HepG2 (cell line): ENCODE data around the gene OOSP3. TPM values are rescaled to one million over a fixed set of nuclear protein-coding genes. Genes with fewer than 3 reads are reported as not detected.

Experiments used
- ATAC-seq: fragments of 200-7000 bp; cut with Tn5 transposase; 3 replicates; pipeline ENCODE4 v1.9.1; 2020; ENCODE audit warnings: mild to moderate bottlenecking, moderate library complexity
- BruUV-seq: library from RNA; stranded (reverse); fragments of 400-500 nt; replicated peaks from 2 replicates; lab custom pipeline; 2021; lab: Mats Ljungman, UMichigan
- CTCF ChIA-PET: fragments of 300-600 bp; formaldehyde crosslinking; extraction: SDS; loops from one replicate; lab custom pipeline; 2021; ENCODE audit warnings: low total read pairs, inconsistent platforms, low intra/inter-chr PET ratio; lab: Yijun Ruan, JAX
- POLR2A ChIA-PET: fragments of 350-600 bp; sonication (Branson Sonifier 250); formaldehyde crosslinking; loops from one replicate; lab custom pipeline; 2020; ENCODE audit warnings: antibody characterized with exemption, inconsistent platforms; lab: Yijun Ruan, JAX
- DNase-seq: peaks from one replicate; pipeline ENCODE4 v3.0.0-alpha.2; 2015; ENCODE audit warnings: low spot score
- FAIRE-seq: peaks from 3 replicates; lab custom pipeline; 2011; peaks lifted over from hg19 to GRCh38; lab: Jason Lieb, UNC
- H2AFZ ChIP-seq: one replicate; pipeline ENCODE4 v1.6.1; 2011; ENCODE audit warnings: low read length, inconsistent platforms
- H3K27ac ChIP-seq: fragments of 300-600 bp; 3 replicates; pipeline ENCODE4 v1.8.0; 2011; ENCODE audit warnings: mixed run types, mild to moderate bottlenecking, mixed read lengths, low read length, inconsistent platforms; ENCODE audit not compliant: insufficient read depth; ENCODE audit errors: extremely low read length
- H3K27me3 ChIP-seq, 2 experiments: fragments of 200-600 bp in 1 of 2; 2 replicates in 1 of 2; 3 replicates in 1 of 2; pipeline versions ENCODE4 v1.6.0 to v1.8.0; 2011; ENCODE audit warnings: low read length in 2 of 2, mild to moderate bottlenecking in 2 of 2, moderate library complexity in 2 of 2, inconsistent platforms in 1 of 2; ENCODE audit not compliant: insufficient read depth in 2 of 2, control insufficient read depth in 1 of 2
- H3K36me3 ChIP-seq, 2 experiments: fragments of 200-600 bp in 1 of 2; replicated peaks in 1 of 2; 2 replicates in 1 of 2; 3 replicates in 1 of 2; pipeline versions ENCODE4 v1.5.1 to v1.8.0; 2011; ENCODE audit warnings: low read length in 2 of 2, inconsistent platforms in 1 of 2; ENCODE audit not compliant: insufficient read depth in 2 of 2, control insufficient read depth in 1 of 2
- H3K4me1 ChIP-seq: 2 replicates; pipeline ENCODE4 v1.5.1; 2012; ENCODE audit warnings: low read length, inconsistent platforms; ENCODE audit not compliant: insufficient read depth
- H3K4me2 ChIP-seq: 2 replicates; pipeline ENCODE4 v1.6.0; 2011; ENCODE audit warnings: low read depth, low read length, inconsistent platforms
- H3K4me3 ChIP-seq, 3 experiments: fragments of 200-600 bp in 1 of 3; sonication (generic), shearing (Covaris generic) in 1 of 3; replicated peaks in 1 of 3; 2 replicates each; pipeline ENCODE4 v1.5.1; 2011 to 2016; ENCODE audit warnings: low read length in 3 of 3, inconsistent platforms in 2 of 3, low read depth in 2 of 3, mild to moderate bottlenecking in 2 of 3, control low read depth in 1 of 3, mixed read lengths in 1 of 3; ENCODE audit not compliant: insufficient read depth in 1 of 3
- H3K79me2 ChIP-seq: one replicate; pipeline ENCODE4 v1.6.1; 2011; ENCODE audit warnings: low read length, inconsistent platforms; ENCODE audit not compliant: insufficient read depth
- H3K9ac ChIP-seq: 2 replicates; pipeline ENCODE4 v1.6.0; 2011; ENCODE audit warnings: mild to moderate bottlenecking, low read depth, low read length, inconsistent platforms; ENCODE audit not compliant: insufficient read depth
- H3K9me3 ChIP-seq: 2 replicates; pipeline ENCODE4 v1.5.1; 2012; ENCODE audit warnings: mild to moderate bottlenecking, low read length
- H4K20me1 ChIP-seq: 2 replicates; pipeline ENCODE4 v1.6.0; 2011; ENCODE audit warnings: inconsistent platforms, mild to moderate bottlenecking, low read length, moderate library complexity; ENCODE audit not compliant: insufficient read depth
- EHMT2 ChIP-seq: fragments of 200-600 bp; sonication (generic); IDR thresholded peaks from 2 replicates; pipeline ENCODE4 v1.7.0; 2017; ENCODE audit warnings: antibody characterized with exemption, low read depth, low read length, borderline replicate concordance
- ERF ChIP-seq: IDR thresholded peaks from 2 replicates; pipeline ENCODE4 v1.6.1; 2018; ENCODE audit warnings: missing biosample characterization, missing genetic modification reagents
- JARID2 ChIP-seq: sonication (generic); formaldehyde crosslinking; IDR thresholded peaks from 2 replicates; pipeline ENCODE4 v1.8.1; 2023; ENCODE audit warnings: missing genetic modification reagents, inconsistent platforms; ENCODE audit not compliant: insufficient replicate concordance
- MATR3 ChIP-seq: sonication (generic); formaldehyde crosslinking; IDR thresholded peaks from 2 replicates; pipeline ENCODE4 v1.4.0; 2020; ENCODE audit warnings: missing genetic modification reagents
- MEIS2 ChIP-seq: sonication (generic); formaldehyde crosslinking; IDR thresholded peaks from 2 replicates; pipeline ENCODE4 v1.9.0; 2021; ENCODE audit warnings: mild to moderate bottlenecking, missing genetic modification reagents
- NCOA2 ChIP-seq: sonication (generic); formaldehyde crosslinking; IDR thresholded peaks from 2 replicates; pipeline ENCODE4 v1.8.0; 2022; ENCODE audit warnings: inconsistent platforms
- NFIC ChIP-seq: IDR thresholded peaks from 2 replicates; pipeline ENCODE4 v1.6.1; 2012; ENCODE audit warnings: mild to moderate bottlenecking, low read length, inconsistent platforms
- SRSF4 ChIP-seq: fragments of 200-400 bp; formaldehyde crosslinking; IDR thresholded peaks from one replicate; pipeline ENCODE4 v1.6.1; 2018; ENCODE audit warnings: mild to moderate bottlenecking, low read depth, low read length, moderate library complexity; ENCODE audit not compliant: poor library complexity, severe bottlenecking
- ZC3H13 ChIP-seq: sonication (generic); formaldehyde crosslinking; IDR thresholded peaks from 2 replicates; pipeline ENCODE4 v1.8.1; 2023; ENCODE audit warnings: mild to moderate bottlenecking, missing genetic modification reagents, moderate library complexity
- ZNF570 ChIP-seq: sonication (generic); formaldehyde crosslinking; IDR thresholded peaks from 2 replicates; pipeline ENCODE4 v1.4.0; 2020; ENCODE audit warnings: mild to moderate bottlenecking, missing genetic modification reagents, borderline replicate concordance
- ZNF782 ChIP-seq: sonication (generic); formaldehyde crosslinking; IDR thresholded peaks from 2 replicates; pipeline ENCODE4 v1.4.0; 2020; ENCODE audit warnings: missing genetic modification reagents, mild to moderate bottlenecking, borderline replicate concordance
- WGBS: methylation state at CpG from one replicate; pipeline ENCODE4 v1.1.6; 2017; ENCODE audit warnings: low lambda C conversion rate; 5-methylcytosine and 5-hydroxymethylcytosine counted together
- in situ Hi-C: cut with HindIII; loops from 2 replicates; pipeline ENCODE4 v1.10.0; 2017; ENCODE audit warnings: low pct_unique_long_range_greater_than_20kb; ENCODE audit not compliant: extremely low pct_ligation_motif_present
- intact Hi-C: fragments of 100-400 bp; cut with micrococcal nuclease; formaldehyde crosslinking; loops from one replicate; pipeline ENCODE4 v1.10.0; 2022; ENCODE audit not compliant: unreplicated experiment
- polyA plus RNA-seq, 8 experiments: library from polyadenylated mRNA; depleted of rRNA in 3 of 8; stranded (reverse) in 7 of 8; unstranded in 1 of 8; fragments of >200 nt; fragmentation: Illumina TruSeq in 4 of 8; extraction: Trizol in 4 of 8; gene quantifications; 2 replicates each; pipeline versions ENCODE4 v1.2.1 to v1.2.3, GENCODE V29; 2011 to 2016; ENCODE audit warnings: low read depth in 4 of 8, missing spikeins in 1 of 8, mixed read lengths in 1 of 8; ENCODE audit not compliant: insufficient read depth in 1 of 8
- total RNA-seq, 5 experiments: library from RNA; depleted of rRNA; stranded (reverse); fragments of >200 nt; fragmentation: Illumina TruSeq; extraction: Trizol; gene quantifications; 2 replicates each; pipeline ENCODE4 v1.2.3, GENCODE V29; 2016; ENCODE audit warnings: low read depth in 1 of 5
- TF ChIP-seq, protein P1 (sequence below): fragments of 450-650 bp; IDR thresholded peaks from 2 replicates; pipeline ENCODE4 v1.6.1; 2016
- TF ChIP-seq, protein P2 (sequence below): sonication (generic); formaldehyde crosslinking; IDR thresholded peaks from 2 replicates; pipeline ENCODE4 v1.5.0; 2020; ENCODE audit warnings: missing genetic modification reagents, mild to moderate bottlenecking, borderline replicate concordance
- TF ChIP-seq, protein P3 (sequence below): sonication (generic); formaldehyde crosslinking; IDR thresholded peaks from 2 replicates; pipeline ENCODE4 v1.5.0; 2020; ENCODE audit warnings: missing genetic modification reagents
- TF ChIP-seq, protein P4 (sequence below): sonication (generic); formaldehyde crosslinking; IDR thresholded peaks from 2 replicates; pipeline ENCODE4 v1.8.0; 2022; ENCODE audit warnings: mild to moderate bottlenecking, missing genetic modification reagents, borderline replicate concordance

OOSP3 gene
- total and polyA plus RNA-seq, 2 of the 13 experiments (the other 11 are each of a cell fraction or from before 2014, with no cell fraction given) = not detected

DNA sequence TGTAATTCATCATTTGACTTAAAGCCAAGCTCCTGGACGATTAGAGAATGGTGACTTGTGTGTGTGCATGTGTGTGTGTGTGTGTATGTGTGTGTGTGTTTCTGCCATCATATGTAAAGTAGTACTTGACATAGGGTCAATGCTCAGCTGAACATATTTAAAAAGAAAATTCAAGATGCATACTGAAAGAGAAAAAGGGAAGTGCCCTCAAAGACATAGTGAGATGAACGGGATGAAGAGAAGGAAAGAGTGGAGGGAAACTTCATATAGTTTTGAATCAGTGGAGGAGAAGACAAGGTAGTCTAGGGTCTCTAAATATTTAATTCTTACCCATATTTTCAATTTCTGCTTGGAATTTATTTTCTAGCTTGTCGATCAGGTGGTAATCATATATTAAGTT is 16.3 kb upstream of the OOSP3 start:
- no peak for FAIRE-seq
- H3K36me3 ChIP-seq = no peaks in the 10 kb centered on the region
- H3K9ac ChIP-seq = no peak overlapping the region
- in situ Hi-C loops (no loop called here), intact Hi-C loops (no loop called here)
- WGBS = 8% methylated on average over 3 of the region's 3 CpGs
- no peak overlapping the region for H3K27ac ChIP-seq
- H3K9me3 ChIP-seq = no peaks in the 10 kb centered on the region
- BruUV-seq = no TSS peak
- H3K4me2 ChIP-seq = no peak overlapping the region
- no peak overlapping the region for H3K4me3 ChIP-seq
- H2AFZ ChIP-seq = no peak overlapping the region
- CTCF ChIA-PET = no interaction called here
- no peaks in the 10 kb centered on the region for H4K20me1 ChIP-seq
- no peak for DNase-seq
- no peaks in the 10 kb centered on the region for H3K79me2 ChIP-seq
- ATAC-seq = no peak
- no peaks in the 10 kb centered on the region for H3K27me3 ChIP-seq
- TF ChIP-seq, protein P1, sequence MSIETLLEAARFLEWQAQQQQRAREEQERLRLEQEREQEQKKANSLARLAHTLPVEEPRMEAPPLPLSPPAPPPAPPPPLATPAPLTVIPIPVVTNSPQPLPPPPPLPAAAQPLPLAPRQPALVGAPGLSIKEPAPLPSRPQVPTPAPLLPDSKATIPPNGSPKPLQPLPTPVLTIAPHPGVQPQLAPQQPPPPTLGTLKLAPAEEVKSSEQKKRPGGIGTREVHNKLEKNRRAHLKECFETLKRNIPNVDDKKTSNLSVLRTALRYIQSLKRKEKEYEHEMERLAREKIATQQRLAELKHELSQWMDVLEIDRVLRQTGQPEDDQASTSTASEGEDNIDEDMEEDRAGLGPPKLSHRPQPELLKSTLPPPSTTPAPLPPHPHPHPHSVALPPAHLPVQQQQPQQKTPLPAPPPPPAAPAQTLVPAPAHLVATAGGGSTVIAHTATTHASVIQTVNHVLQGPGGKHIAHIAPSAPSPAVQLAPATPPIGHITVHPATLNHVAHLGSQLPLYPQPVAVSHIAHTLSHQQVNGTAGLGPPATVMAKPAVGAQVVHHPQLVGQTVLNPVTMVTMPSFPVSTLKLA = no peak
- TF ChIP-seq NCOA2 = no peak
- no peak for TF ChIP-seq ZNF782 (CRISPR knock-in tag)
- TF ChIP-seq MATR3 (CRISPR knock-in tag) = no peak
- no peak for TF ChIP-seq MEIS2
- TF ChIP-seq SRSF4 = no peak
- no peak for TF ChIP-seq JARID2 (CRISPR knock-in tag)
- TF ChIP-seq, protein P2, sequence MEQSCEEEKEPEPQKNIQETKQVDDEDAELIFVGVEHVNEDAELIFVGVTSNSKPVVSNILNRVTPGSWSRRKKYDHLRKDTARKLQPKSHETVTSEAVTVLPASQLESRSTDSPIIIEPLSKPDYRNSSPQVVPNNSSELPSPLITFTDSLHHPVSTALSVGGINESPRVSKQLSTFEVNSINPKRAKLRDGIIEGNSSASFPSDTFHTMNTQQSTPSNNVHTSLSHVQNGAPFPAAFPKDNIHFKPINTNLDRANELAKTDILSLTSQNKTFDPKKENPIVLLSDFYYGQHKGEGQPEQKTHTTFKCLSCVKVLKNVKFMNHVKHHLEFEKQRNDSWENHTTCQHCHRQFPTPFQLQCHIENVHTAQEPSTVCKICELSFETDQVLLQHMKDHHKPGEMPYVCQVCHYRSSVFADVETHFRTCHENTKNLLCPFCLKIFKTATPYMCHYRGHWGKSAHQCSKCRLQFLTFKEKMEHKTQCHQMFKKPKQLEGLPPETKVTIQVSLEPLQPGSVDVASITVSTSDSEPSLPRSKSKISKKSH (CRISPR knock-in tag) = no peak
- TF ChIP-seq NFIC = no peak
- TF ChIP-seq, protein P3, sequence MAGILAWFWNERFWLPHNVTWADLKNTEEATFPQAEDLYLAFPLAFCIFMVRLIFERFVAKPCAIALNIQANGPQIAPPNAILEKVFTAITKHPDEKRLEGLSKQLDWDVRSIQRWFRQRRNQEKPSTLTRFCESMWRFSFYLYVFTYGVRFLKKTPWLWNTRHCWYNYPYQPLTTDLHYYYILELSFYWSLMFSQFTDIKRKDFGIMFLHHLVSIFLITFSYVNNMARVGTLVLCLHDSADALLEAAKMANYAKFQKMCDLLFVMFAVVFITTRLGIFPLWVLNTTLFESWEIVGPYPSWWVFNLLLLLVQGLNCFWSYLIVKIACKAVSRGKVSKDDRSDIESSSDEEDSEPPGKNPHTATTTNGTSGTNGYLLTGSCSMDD (CRISPR knock-in tag) = no peak
- no peak for TF ChIP-seq ERF (CRISPR knock-in tag)
- TF ChIP-seq, protein P4, sequence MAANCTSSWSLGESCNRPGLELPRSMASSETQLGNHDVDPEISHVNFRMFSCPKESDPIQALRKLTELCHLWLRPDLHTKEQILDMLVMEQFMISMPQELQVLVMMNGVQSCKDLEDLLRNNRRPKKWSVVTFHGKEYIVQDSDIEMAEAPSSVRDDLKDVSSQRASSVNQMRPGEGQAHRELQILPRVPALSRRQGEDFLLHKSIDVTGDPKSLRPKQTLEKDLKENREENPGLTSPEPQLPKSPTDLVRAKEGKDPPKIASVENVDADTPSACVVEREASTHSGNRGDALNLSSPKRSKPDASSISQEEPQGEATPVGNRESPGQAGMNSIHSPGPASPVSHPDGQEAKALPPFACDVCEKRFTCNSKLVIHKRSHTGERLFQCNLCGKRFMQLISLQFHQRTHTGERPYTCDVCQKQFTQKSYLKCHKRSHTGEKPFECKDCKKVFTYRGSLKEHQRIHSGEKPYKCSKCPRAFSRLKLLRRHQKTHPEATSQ = no peak
- no peak for TF ChIP-seq ZNF570 (CRISPR knock-in tag)
- TF ChIP-seq ZC3H13 (CRISPR knock-in tag) = no peak
- TF ChIP-seq EHMT2 = no peak
- TF ChIP-seq, all 625 proteins: peak for 0
- POLR2A ChIA-PET = no interaction called here
- 0 out of 2 replicates have a peak, but pooled peaks cover 6% of the 10 kb centered on the region for H3K4me1 ChIP-seq
